IMR-90 (cell line): ENCODE data around the gene SLC17A9. TPM values are rescaled to one million over a fixed set of nuclear protein-coding genes. Genes with fewer than 3 reads are reported as not detected.

Source experiments
- ATAC-seq: fragments of 200-7000 bp; cut with Tn5 transposase; 2 replicates; pipeline ENCODE4 v1.9.1; 2020; ENCODE audit warnings: low read depth, mild to moderate bottlenecking, moderate library complexity
- BruUV-seq: library from RNA; stranded (reverse); fragments of 400-500 nt; replicated peaks from 2 replicates; lab custom pipeline; 2021; lab: Mats Ljungman, UMichigan
- CTCF ChIA-PET: fragments of 300-600 bp; formaldehyde crosslinking; extraction: SDS; loops from one replicate; lab custom pipeline; 2021; ENCODE audit warnings: antibody characterized with exemption; lab: Yijun Ruan, JAX
- POLR2A ChIA-PET: fragments of 300-600 bp; sonication (Branson Sonifier 250); formaldehyde crosslinking; loops from one replicate; lab custom pipeline; 2022; ENCODE audit warnings: antibody characterized with exemption; ENCODE audit not compliant: unreplicated experiment; lab: Charles Lee
- DNase-seq: peaks from one replicate; pipeline ENCODE4 v3.0.0; 2013
- H2AFZ ChIP-seq: replicated peaks from 2 replicates; pipeline ENCODE3; 2013; ENCODE audit warnings: low read length, mild to moderate bottlenecking; ENCODE audit not compliant: poor library complexity
- H2AK5ac ChIP-seq: 2 replicates; pipeline ENCODE4 v1.6.1; 2013; ENCODE audit warnings: low read depth, low read length, inconsistent platforms
- H2AK9ac ChIP-seq: replicated peaks from 2 replicates; pipeline ENCODE3; 2013; ENCODE audit warnings: mild to moderate bottlenecking, low read depth, low read length, moderate library complexity; ENCODE audit not compliant: poor library complexity
- H2BK120ac ChIP-seq: 2 replicates; pipeline ENCODE4 v1.6.1; 2013; ENCODE audit warnings: low read depth, low read length, inconsistent platforms
- H2BK15ac ChIP-seq: 3 replicates; pipeline ENCODE4 v1.6.1; 2013; ENCODE audit warnings: low read depth, low read length, inconsistent platforms
- H2BK20ac ChIP-seq: 2 replicates; pipeline ENCODE4 v1.6.1; 2013; ENCODE audit warnings: low read depth, mild to moderate bottlenecking, inconsistent platforms, low read length, moderate library complexity
- H2BK5ac ChIP-seq: 2 replicates; pipeline ENCODE4 v1.6.1; 2013; ENCODE audit warnings: mild to moderate bottlenecking, low read depth, low read length, inconsistent platforms; ENCODE audit not compliant: poor library complexity, severe bottlenecking
- H3K14ac ChIP-seq: replicated peaks from 2 replicates; pipeline ENCODE4 v1.6.1; 2013; ENCODE audit warnings: low read depth, low read length, inconsistent platforms
- H3K18ac ChIP-seq: 2 replicates; pipeline ENCODE4 v1.6.1; 2013; ENCODE audit warnings: low read depth, low read length, control low read depth
- H3K23ac ChIP-seq: 2 replicates; pipeline ENCODE4 v1.6.1; 2013; ENCODE audit warnings: low read depth, low read length, inconsistent platforms
- H3K27ac ChIP-seq: 2 replicates; pipeline ENCODE4 v1.5.1; 2013; ENCODE audit warnings: mild to moderate bottlenecking, control low read depth, low read length; ENCODE audit not compliant: insufficient read depth
- H3K27me3 ChIP-seq: 2 replicates; pipeline ENCODE4 v1.6.1; 2013; ENCODE audit warnings: low read length; ENCODE audit not compliant: control insufficient read depth, insufficient read depth
- H3K36me3 ChIP-seq: 2 replicates; pipeline ENCODE4 v1.6.1; 2013; ENCODE audit warnings: low read length, mixed read lengths; ENCODE audit not compliant: control insufficient read depth, insufficient read depth
- H3K4ac ChIP-seq: 2 replicates; pipeline ENCODE4 v1.6.1; 2013; ENCODE audit warnings: low read depth, low read length, inconsistent platforms
- H3K4me1 ChIP-seq: 2 replicates; pipeline ENCODE4 v1.6.1; 2013; ENCODE audit warnings: low read length, mixed read lengths; ENCODE audit not compliant: control insufficient read depth, insufficient read depth
- H3K4me2 ChIP-seq: 2 replicates; pipeline ENCODE4 v1.6.1; 2013; ENCODE audit warnings: low read depth, mild to moderate bottlenecking, control low read depth, low read length, moderate library complexity
- H3K4me3 ChIP-seq: 2 replicates; pipeline ENCODE4 v1.5.1; 2013; ENCODE audit warnings: low read depth, mild to moderate bottlenecking, control low read depth, low read length, moderate library complexity; ENCODE audit not compliant: insufficient read depth
- H3K56ac ChIP-seq: 2 replicates; pipeline ENCODE4 v1.6.1; 2013; ENCODE audit warnings: low read length, inconsistent platforms; ENCODE audit not compliant: insufficient read depth; ENCODE audit errors: extremely low read depth
- H3K79me1 ChIP-seq, 2 experiments: 2 replicates each; pipeline ENCODE4 v1.6.1; 2013; ENCODE audit warnings: low read length in 2 of 2, inconsistent platforms in 1 of 2, low read depth in 1 of 2
- H3K9ac ChIP-seq: 2 replicates; pipeline ENCODE4 v1.6.1; 2013; ENCODE audit warnings: low read depth, low read length, control low read depth
- H3K9me1 ChIP-seq: 2 replicates; pipeline ENCODE4 v1.6.1; 2013; ENCODE audit warnings: low read length, inconsistent platforms; ENCODE audit not compliant: insufficient read depth
- H3K9me3 ChIP-seq: 2 replicates; pipeline ENCODE4 v1.6.1; 2013; ENCODE audit warnings: low read length; ENCODE audit not compliant: control insufficient read depth, insufficient read depth
- H4K20me1 ChIP-seq: 2 replicates; pipeline ENCODE4 v1.6.1; 2013; ENCODE audit warnings: low read length, inconsistent platforms; ENCODE audit not compliant: insufficient read depth
- H4K5ac ChIP-seq: 2 replicates; pipeline ENCODE4 v1.6.1; 2013; ENCODE audit warnings: mild to moderate bottlenecking, low read depth, low read length, control low read depth
- H4K8ac ChIP-seq, 2 experiments: 2 replicates each; pipeline ENCODE4 v1.6.1; 2013; ENCODE audit warnings: low read depth in 2 of 2, low read length in 2 of 2, control low read depth in 1 of 2, inconsistent platforms in 1 of 2
- H4K91ac ChIP-seq: 2 replicates; pipeline ENCODE4 v1.6.1; 2013; ENCODE audit warnings: low read depth, low read length, inconsistent platforms; ENCODE audit not compliant: insufficient read depth
- BHLHE40 ChIP-seq: fragments of 150-350 bp; IDR thresholded peaks from 2 replicates; pipeline ENCODE4 v1.6.1; 2016; ENCODE audit warnings: mild to moderate bottlenecking, low read depth, low read length
- CHD1 ChIP-seq: IDR thresholded peaks from 2 replicates; pipeline ENCODE4 v1.6.1; 2012; ENCODE audit warnings: low read depth, low read length, improper control_type of control experiment
- FOS ChIP-seq: fragments of 150-350 bp; IDR thresholded peaks from 2 replicates; pipeline ENCODE4 v1.6.1; 2016; ENCODE audit warnings: low read depth, low read length
- MAZ ChIP-seq: IDR thresholded peaks from 2 replicates; pipeline ENCODE4 v1.6.1; 2012; ENCODE audit warnings: low read depth, mild to moderate bottlenecking, low read length, improper control_type of control experiment, moderate library complexity, borderline replicate concordance
- MXI1 ChIP-seq: IDR thresholded peaks from 2 replicates; pipeline ENCODE4 v1.6.1; 2012; ENCODE audit warnings: low read depth, mild to moderate bottlenecking, low read length, moderate library complexity, borderline replicate concordance
- POLR2A ChIP-seq: IDR thresholded peaks from 2 replicates; pipeline ENCODE4 v1.6.1; 2012; ENCODE audit warnings: mild to moderate bottlenecking, low read depth, low read length
- RAD21 ChIP-seq: IDR thresholded peaks from 2 replicates; pipeline ENCODE4 v1.6.1; 2012; ENCODE audit warnings: low read length, improper control_type of control experiment
- WGBS, 2 experiments: methylation state at CpG; one replicate each; pipeline versions ENCODE4 v1.1.5 to v1.1.7; 2013; ENCODE audit warnings: missing lambda C conversion rate in 2 of 2; ENCODE audit not compliant: insufficient read length in 1 of 2; ENCODE audit errors: extremely low coverage in 2 of 2; 5-methylcytosine and 5-hydroxymethylcytosine counted together
- dilution Hi-C: fragments of 300-500 bp; cut with HindIII; formaldehyde crosslinking; loops from one replicate; pipeline ENCODE4 v1.14.3; 2018; ENCODE audit warnings: low sequenced_read_pairs; ENCODE audit not compliant: unreplicated experiment
- in situ Hi-C: fragments of 300-500 bp; cut with MboI; formaldehyde crosslinking; loops from 3 replicates; pipeline ENCODE4 v1.14.3; 2019; ENCODE audit warnings: low sequenced_read_pairs, inconsistent platforms, mixed read lengths
- intact Hi-C: fragments of 100-400 bp; cut with micrococcal nuclease; formaldehyde crosslinking; loops from 2 replicates; pipeline ENCODE4 v1.10.0; 2022
- polyA plus RNA-seq, 3 experiments: library from polyadenylated mRNA; depleted of rRNA; stranded (reverse); fragments of >200 nt; gene quantifications; 2 replicates each; pipeline ENCODE4 v1.2.3, GENCODE V29; 2012; ENCODE audit warnings: low replicate concordance in 1 of 3
- total RNA-seq: library from RNA; depleted of rRNA; stranded (reverse); fragments of >200 nt; gene quantifications from 2 replicates; pipeline ENCODE4 v1.2.3, GENCODE V29; 2012
- TF ChIP-seq, protein P1 (sequence below): fragments of 150-350 bp; IDR thresholded peaks from 2 replicates; pipeline ENCODE4 v1.6.1; 2016; ENCODE audit warnings: low read depth, mild to moderate bottlenecking, low read length, moderate library complexity, borderline replicate concordance

Gene SLC17A9
- total and polyA plus RNA-seq, 2 of the 4 experiments (the other 2 are of a cell fraction) = 2.2 to 14.4 TPM

DNA sequence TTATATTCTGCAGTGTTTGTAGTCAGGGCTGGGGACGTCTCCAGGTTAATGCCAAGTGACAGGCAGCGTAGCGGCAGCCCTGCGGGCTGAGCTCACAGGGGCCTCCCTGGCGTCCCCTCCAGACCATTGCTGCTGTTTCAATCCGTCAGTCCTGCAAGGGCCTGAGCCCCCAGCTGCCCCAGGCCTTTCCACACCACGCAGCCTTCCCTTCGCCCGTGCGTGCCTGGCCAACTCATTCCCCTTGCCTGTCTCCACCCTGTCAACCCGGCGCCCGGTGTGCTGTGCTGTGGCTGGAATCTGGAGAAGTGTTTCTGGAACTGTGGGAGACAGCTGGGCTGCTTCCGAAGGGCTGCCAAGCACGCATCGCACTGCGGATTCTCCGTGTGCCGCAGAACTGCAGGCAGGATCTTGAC, 42.4 kb downstream of the SLC17A9 start:
- Histone ChIP-seq H3K9me3 (no peaks in the 10 kb centered on the region), H3K4me1 (no peaks in the 10 kb centered on the region), H4K20me1 (no peaks in the 10 kb centered on the region), H3K9me1 (no peaks in the 10 kb centered on the region), H3K4me3 (no peak overlapping the region), H3K27me3 (peaks cover 80% of the 10 kb centered on the region), H3K18ac (no peak overlapping the region), H3K56ac (no peak overlapping the region), H2AFZ (no peak overlapping the region), H2BK15ac (no peak overlapping the region), H3K36me3 (no peaks in the 10 kb centered on the region), H3K23ac (no peak overlapping the region), H3K27ac (no peak overlapping the region), H4K5ac (no peak overlapping the region), H2BK20ac (no peak overlapping the region), H4K91ac (no peak overlapping the region), H2BK120ac (no peak overlapping the region), H2AK5ac (no peak overlapping the region), H2BK5ac (no peak overlapping the region), H2AK9ac (no peak overlapping the region), H3K9ac (no peak overlapping the region), H3K79me1 (no peaks in the 10 kb centered on the region), H3K4me2 (no peak overlapping the region), H3K4ac (no peak overlapping the region), H4K8ac (no peak overlapping the region), H3K14ac (no peak overlapping the region)
- in situ Hi-C loops = no loop called here
- TF ChIP-seq RAD21 = no peak
- no peak for TF ChIP-seq MXI1
- TF ChIP-seq FOS = no peak
- no peak for TF ChIP-seq POLR2A
- no peak for TF ChIP-seq MAZ
- TF ChIP-seq BHLHE40 = no peak
- TF ChIP-seq, protein P1, sequence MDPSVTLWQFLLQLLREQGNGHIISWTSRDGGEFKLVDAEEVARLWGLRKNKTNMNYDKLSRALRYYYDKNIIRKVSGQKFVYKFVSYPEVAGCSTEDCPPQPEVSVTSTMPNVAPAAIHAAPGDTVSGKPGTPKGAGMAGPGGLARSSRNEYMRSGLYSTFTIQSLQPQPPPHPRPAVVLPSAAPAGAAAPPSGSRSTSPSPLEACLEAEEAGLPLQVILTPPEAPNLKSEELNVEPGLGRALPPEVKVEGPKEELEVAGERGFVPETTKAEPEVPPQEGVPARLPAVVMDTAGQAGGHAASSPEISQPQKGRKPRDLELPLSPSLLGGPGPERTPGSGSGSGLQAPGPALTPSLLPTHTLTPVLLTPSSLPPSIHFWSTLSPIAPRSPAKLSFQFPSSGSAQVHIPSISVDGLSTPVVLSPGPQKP = no peak
- no peak for TF ChIP-seq CHD1
- no peak for ATAC-seq
- POLR2A ChIA-PET = no interaction called here
- intact Hi-C loops = no loop called here
- no TSS peak for BruUV-seq
- CTCF ChIA-PET = no interaction called here
- 40% methylated on average over 5 of the region's 19 CpGs; no CpG with 5 or more reads in 1 of the 2 experiments for WGBS, 2 experiments
- dilution Hi-C loops = no loop called here
- DNase-seq = no peak
